Brain microvascular endothelial cell (primary cell): Measurements from ENCODE around the gene TMPRSS3.

Experiments used
- DNase-seq: peaks from one replicate; pipeline ENCODE4 v3.0.0-alpha.2; 2020
- H3K27ac ChIP-seq: fragments of 250-450 bp; sonication (Bioruptor Pico); 2 replicates; pipeline ENCODE4 v1.5.1; 2020; ENCODE audit warnings: mild to moderate bottlenecking, moderate library complexity
- H3K27me3 ChIP-seq: fragments of 250-450 bp; sonication (Bioruptor Pico); replicated peaks from 2 replicates; pipeline ENCODE4 v1.5.1; 2020; ENCODE audit warnings: mild to moderate bottlenecking
- H3K36me3 ChIP-seq: fragments of 250-450 bp; sonication (Bioruptor Pico); replicated peaks from 2 replicates; pipeline ENCODE4 v1.5.1; 2020; ENCODE audit warnings: mild to moderate bottlenecking
- H3K4me3 ChIP-seq: 2 replicates; pipeline ENCODE4 v1.5.1; 2011; ENCODE audit warnings: low read depth, mild to moderate bottlenecking, control low read depth, low read length, moderate library complexity
- CTCF ChIP-seq: IDR thresholded peaks from 2 replicates; pipeline ENCODE4 v1.5.1; 2011; ENCODE audit warnings: low read depth, mild to moderate bottlenecking, moderate library complexity, low read length, control low read depth, inconsistent platforms; ENCODE audit errors: missing control alignments
- in situ Hi-C: cut with HindIII; loops from 2 replicates; pipeline ENCODE4 v1.10.0; 2017; ENCODE audit warnings: low sequenced_read_pairs, low pct_ligation_motif_present

The TMPRSS3 gene

GRCh38 chr21:42375966-42376337 is 19.9 kb downstream of the TMPRSS3 start:
- H3K36me3 ChIP-seq = no peaks in the 10 kb centered on the region
- in situ Hi-C loops = no loop called here
- H3K27ac ChIP-seq = no peak overlapping the region
- DNase-seq = no peak
- no peak overlapping the region for H3K4me3 ChIP-seq
- TF ChIP-seq CTCF = no peak
- H3K27me3 ChIP-seq = no peaks in the 10 kb centered on the region

DNA sequence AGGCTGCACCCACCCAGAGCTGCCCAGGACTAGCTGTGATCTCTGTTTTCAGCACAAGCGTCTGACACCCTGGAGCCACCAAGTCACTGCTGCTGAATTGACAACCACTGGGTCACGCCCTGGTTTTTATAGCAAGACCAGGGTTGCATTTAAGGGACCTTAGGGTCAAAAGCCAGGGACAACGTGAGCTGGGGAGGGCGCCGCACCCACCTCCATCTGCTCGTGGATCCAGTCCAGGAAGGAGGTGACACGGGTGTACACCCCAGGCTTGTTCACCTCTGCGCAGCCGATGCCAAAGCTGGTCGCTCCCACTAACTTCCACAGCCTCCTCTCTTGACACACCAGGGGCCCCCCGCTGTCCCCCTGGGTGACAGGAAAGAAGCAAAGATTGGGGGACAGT is 20.3 kb downstream of the TMPRSS3 start:
- DNase-seq = no peak
- Histone ChIP-seq H3K36me3 (no peaks in the 10 kb centered on the region), H3K27ac (no peak overlapping the region), H3K27me3 (no peaks in the 10 kb centered on the region), H3K4me3 (no peak overlapping the region)
- in situ Hi-C loops = no loop called here
- TF ChIP-seq CTCF = no peak

DNA sequence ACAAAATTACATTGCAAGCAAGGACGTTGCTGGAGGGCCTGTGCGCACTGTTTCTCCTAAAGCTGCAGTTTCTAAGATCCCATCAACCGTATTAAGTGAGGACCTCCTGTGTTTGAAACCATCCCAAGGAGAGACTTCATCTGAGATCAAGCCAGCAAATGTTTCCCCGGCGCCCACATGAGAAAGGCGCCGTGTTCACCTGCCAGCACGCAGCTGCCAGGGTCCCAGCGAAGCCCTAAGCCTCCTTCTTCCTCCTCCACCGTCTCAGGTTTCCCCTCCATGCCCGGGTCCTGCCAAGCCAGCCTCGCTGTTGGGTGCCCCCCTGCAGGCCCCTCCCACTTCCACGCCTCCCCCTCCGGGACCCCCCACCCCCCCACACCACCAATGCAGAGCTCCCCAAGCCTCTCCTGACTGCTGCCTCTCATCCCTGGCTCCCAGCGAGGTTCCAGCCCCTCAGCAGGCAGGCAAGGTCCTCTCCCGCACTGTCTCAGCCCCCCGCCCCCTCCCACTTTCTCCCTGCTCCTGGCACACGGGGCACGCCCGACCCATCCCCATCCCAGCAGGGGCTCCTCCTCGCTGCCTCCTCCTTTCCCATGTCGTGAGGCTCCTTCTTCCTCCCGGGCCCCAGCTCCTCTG is 20.9 kb downstream of the TMPRSS3 start:
- in situ Hi-C loops = no loop called here
- TF ChIP-seq CTCF = no peak
- Histone ChIP-seq H3K4me3 (no peak overlapping the region), H3K27ac (no peak overlapping the region), H3K27me3 (no peaks in the 10 kb centered on the region), H3K36me3 (no peaks in the 10 kb centered on the region)
- DNase-seq = no peak

GRCh38 chr21:42374457-42374856 is 21.4 kb downstream of the TMPRSS3 start:
- in situ Hi-C loops = no loop called here
- Histone ChIP-seq H3K27me3 (no peaks in the 10 kb centered on the region), H3K4me3 (no peak overlapping the region), H3K36me3 (no peaks in the 10 kb centered on the region), H3K27ac (no peak overlapping the region)
- no peak for DNase-seq
- TF ChIP-seq CTCF = no peak

GRCh38 chr21:42373908-42374455 is 21.9 kb downstream of the TMPRSS3 start:
- no peaks in the 10 kb centered on the region for H3K27me3 ChIP-seq
- no peak for TF ChIP-seq CTCF
- DNase-seq = no peak
- no peaks in the 10 kb centered on the region for H3K36me3 ChIP-seq
- no peak overlapping the region for H3K27ac ChIP-seq
- in situ Hi-C loops = no loop called here
- no peak overlapping the region for H3K4me3 ChIP-seq
